Measurements from ENCODE around the gene NETO2. TPM values are rescaled to one million over a fixed set of nuclear protein-coding genes. Genes with fewer than 3 reads are reported as not detected.

The NETO2 gene
- total and polyA plus RNA-seq, 2 of the 13 experiments (the other 11 are each of a cell fraction or from before 2014, with no cell fraction given): 8.2 to 13.5 TPM

- no peak for TF ChIP-seq ZBTB4 (CRISPR knock-in tag; IDR thresholded peaks at IDR 0.05; ENCODE audit: borderline replicate concordance)
- TF ChIP-seq RXRA (CRISPR knock-in tag; IDR thresholded peaks at IDR 0.05): peak; percentile 66
- no peak for TF ChIP-seq SAFB2 (CRISPR knock-in tag; IDR thresholded peaks at IDR 0.05; ENCODE audit: borderline replicate concordance, low read depth)
- TF ChIP-seq NFIC (IDR thresholded peaks at IDR 0.05; ENCODE audit: low read length): no peak
- 0 out of 2 replicates have a peak, but pooled peaks have one; percentile 1 for TF ChIP-seq ZNF563 (CRISPR knock-in tag; IDR thresholded peaks at IDR 0.05)
- TF ChIP-seq EZH2 (conservative IDR thresholded peaks at IDR 0.05; ENCODE audit: low read depth, low read length): no peak
- TF ChIP-seq ZNF124 (CRISPR knock-in tag; IDR thresholded peaks at IDR 0.05): no peak
- no peak for TF ChIP-seq GATA4 (IDR thresholded peaks at IDR 0.05; ENCODE audit: borderline replicate concordance, low read depth)
- TF ChIP-seq ETV6 (CRISPR knock-in tag; conservative IDR thresholded peaks at IDR 0.05): peak; percentile 55; the same call in 1 of the 2 replicates
- TF ChIP-seq ZIK1 (CRISPR knock-in tag; IDR thresholded peaks at IDR 0.05; ENCODE audit: borderline replicate concordance, low read depth): no peak; the same call in 1 of the 2 replicates
- TF ChIP-seq ZNF552 (CRISPR knock-in tag; IDR thresholded peaks at IDR 0.05; ENCODE audit: borderline replicate concordance): no peak
- TF ChIP-seq IKZF4 (CRISPR knock-in tag; IDR thresholded peaks at IDR 0.05; ENCODE audit: borderline replicate concordance, low read depth, not compliant biosample characterization): no peak
- no peak for TF ChIP-seq DDIT3 (CRISPR knock-in tag; IDR thresholded peaks at IDR 0.05)
- no peak for TF ChIP-seq ZNF251 (CRISPR knock-in tag; IDR thresholded peaks at IDR 0.05)
- 0 out of 2 replicates have a peak, but pooled peaks have one; percentile 28 for TF ChIP-seq ZNF335 (CRISPR knock-in tag; IDR thresholded peaks at IDR 0.05)
- no peak for TF ChIP-seq ZNF350 (CRISPR knock-in tag; IDR thresholded peaks at IDR 0.05; ENCODE audit: borderline replicate concordance, low read depth)
- no peak for TF ChIP-seq CEBPZ (IDR thresholded peaks at IDR 0.05; ENCODE audit: low read length)
- TF ChIP-seq ZNF160 (CRISPR knock-in tag; IDR thresholded peaks at IDR 0.05): no peak; the same call in 1 of the 2 replicates
- TF ChIP-seq SMC3 (IDR thresholded peaks at IDR 0.05; ENCODE audit: low read length): peak; percentile 43; the same call in 1 of the 2 replicates
- TF ChIP-seq CBX1 (IDR thresholded peaks at IDR 0.05; ENCODE audit: low read depth): no peak
- TF ChIP-seq ZNF33B (CRISPR knock-in tag; IDR thresholded peaks at IDR 0.05): no peak
- no peak for TF ChIP-seq CENPX (CRISPR knock-in tag; IDR thresholded peaks at IDR 0.05)
- TF ChIP-seq SRSF9 (IDR thresholded peaks at IDR 0.05; ENCODE audit: borderline replicate concordance, insufficient read depth, low read depth, low read length, poor library complexity, severe bottlenecking): no peak
Measured at GRCh38 chr16:47143677-47144558, at the start of gene NETO2 (continued).

Data from HepG2 (cell line).